Heart left ventricle (tissue), 13 donors: Measurements from ENCODE around the gene KANSL3.

Source experiments
- POLR2A ChIP-seq, 2 donors: fragments of 450-650 bp; IDR thresholded peaks; one replicate each; pipeline ENCODE4 v1.6.1; 2017; ENCODE audit warnings: antibody characterized with exemption in 2 of 2, mild to moderate bottlenecking in 2 of 2, moderate library complexity in 2 of 2
- TF ChIP-seq, protein P1 (sequence below), 12 donors: fragments of 200-600 bp; sonication (generic) in 4 of 12; IDR thresholded peaks; one replicate each; pipeline versions ENCODE4 v1.5.0 to v1.8.0; 2018 to 2022; ENCODE audit warnings: antibody characterized with exemption in 12 of 12, mild to moderate bottlenecking in 5 of 12
- donor health status: ischemic (EF 13 %, LVEDD 7.1; RV severe dilation, severe dysfunction).
- donor health status: DM: no; HTN: yes; CAD: no.
- donor health status: DM: no; HTN: no; CAD: no.
- donor health status: ischemic (EF 25% LVEDD 6.9; RV normal size, moderate dysfunction).
- donor health status: ischemic (EF 25% LVEDD 5.7; RV mildly dilated, moderate dysfunction).
- donor health status: ischemic (EF 35%, LVEDD 5.7; RV mildly dilated, moderate dysfunction).
- donor health status: nonischemic (EF 11% LVEDD 7.7; RV severe dilation, severe dysfunction).
- donor health status: DM: yes; HTN: yes; CAD: no.
- donor health status: PGD.
- donor health status: ischemic (EF 29% LVEDD 5.4; RV normal size, mild dysfunction).
- donor health status: nonischemic (EF 23%, LVEDD 6.1; RV moderate dilation, normal function).

DNA sequence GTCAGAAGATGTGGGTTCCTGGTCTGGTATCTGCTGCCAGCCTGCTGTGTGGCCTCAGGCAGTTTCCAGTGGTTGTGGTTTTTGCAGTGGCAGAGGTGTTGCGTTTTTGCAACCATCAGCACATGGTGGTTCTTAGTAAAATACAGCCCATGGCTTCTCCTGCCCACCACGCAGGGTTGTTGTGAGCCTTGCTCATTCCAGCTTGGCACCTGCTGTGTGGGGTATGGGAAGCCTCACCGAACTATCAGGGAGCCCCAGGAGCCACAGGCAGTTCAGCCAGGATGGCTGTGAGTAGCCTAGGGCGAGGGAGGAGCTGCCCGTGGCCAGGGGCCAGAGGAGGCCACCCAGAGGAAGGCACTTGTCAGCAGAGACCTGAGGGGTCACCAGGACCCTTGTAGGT lies 91.8 kb downstream of the KANSL3 start:
- TF ChIP-seq, protein P1, sequence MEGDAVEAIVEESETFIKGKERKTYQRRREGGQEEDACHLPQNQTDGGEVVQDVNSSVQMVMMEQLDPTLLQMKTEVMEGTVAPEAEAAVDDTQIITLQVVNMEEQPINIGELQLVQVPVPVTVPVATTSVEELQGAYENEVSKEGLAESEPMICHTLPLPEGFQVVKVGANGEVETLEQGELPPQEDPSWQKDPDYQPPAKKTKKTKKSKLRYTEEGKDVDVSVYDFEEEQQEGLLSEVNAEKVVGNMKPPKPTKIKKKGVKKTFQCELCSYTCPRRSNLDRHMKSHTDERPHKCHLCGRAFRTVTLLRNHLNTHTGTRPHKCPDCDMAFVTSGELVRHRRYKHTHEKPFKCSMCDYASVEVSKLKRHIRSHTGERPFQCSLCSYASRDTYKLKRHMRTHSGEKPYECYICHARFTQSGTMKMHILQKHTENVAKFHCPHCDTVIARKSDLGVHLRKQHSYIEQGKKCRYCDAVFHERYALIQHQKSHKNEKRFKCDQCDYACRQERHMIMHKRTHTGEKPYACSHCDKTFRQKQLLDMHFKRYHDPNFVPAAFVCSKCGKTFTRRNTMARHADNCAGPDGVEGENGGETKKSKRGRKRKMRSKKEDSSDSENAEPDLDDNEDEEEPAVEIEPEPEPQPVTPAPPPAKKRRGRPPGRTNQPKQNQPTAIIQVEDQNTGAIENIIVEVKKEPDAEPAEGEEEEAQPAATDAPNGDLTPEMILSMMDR (IDR thresholded peaks at IDR 0.05): no peak
- TF ChIP-seq POLR2A (IDR thresholded peaks at IDR 0.05): no peak
